Activated T-cell treated with anti-CD3 and anti-CD28 coated beads, Interleukin-2, amount 50 U/mL, for 24 hours (primary cell): Measurements from ENCODE around the gene PSMD13.

Experiments used
- DNase-seq: peaks from one replicate; pipeline ENCODE4 v3.0.0-alpha.2; 2020
- H3K27ac Mint-ChIP-seq: 2 replicates; pipeline ENCODE4 v1.8.0; 2020; ENCODE audit warnings: mild to moderate bottlenecking, mixed read lengths
- H3K27me3 Mint-ChIP-seq: 2 replicates; pipeline ENCODE4 v1.8.0; 2020; ENCODE audit warnings: mixed read lengths
- H3K36me3 Mint-ChIP-seq: 2 replicates; pipeline ENCODE4 v1.8.0; 2020; ENCODE audit warnings: low read depth, mixed read lengths
- H3K4me1 Mint-ChIP-seq: 2 replicates; pipeline ENCODE4 v1.8.0; 2020; ENCODE audit warnings: low read depth, mixed read lengths
- H3K4me3 Mint-ChIP-seq: 2 replicates; pipeline ENCODE4 v1.8.0; 2020; ENCODE audit warnings: mild to moderate bottlenecking, moderate library complexity, mixed read lengths
- H3K9me3 Mint-ChIP-seq: 2 replicates; pipeline ENCODE4 v1.8.0; 2020; ENCODE audit warnings: mixed read lengths

PSMD13 gene

DNA sequence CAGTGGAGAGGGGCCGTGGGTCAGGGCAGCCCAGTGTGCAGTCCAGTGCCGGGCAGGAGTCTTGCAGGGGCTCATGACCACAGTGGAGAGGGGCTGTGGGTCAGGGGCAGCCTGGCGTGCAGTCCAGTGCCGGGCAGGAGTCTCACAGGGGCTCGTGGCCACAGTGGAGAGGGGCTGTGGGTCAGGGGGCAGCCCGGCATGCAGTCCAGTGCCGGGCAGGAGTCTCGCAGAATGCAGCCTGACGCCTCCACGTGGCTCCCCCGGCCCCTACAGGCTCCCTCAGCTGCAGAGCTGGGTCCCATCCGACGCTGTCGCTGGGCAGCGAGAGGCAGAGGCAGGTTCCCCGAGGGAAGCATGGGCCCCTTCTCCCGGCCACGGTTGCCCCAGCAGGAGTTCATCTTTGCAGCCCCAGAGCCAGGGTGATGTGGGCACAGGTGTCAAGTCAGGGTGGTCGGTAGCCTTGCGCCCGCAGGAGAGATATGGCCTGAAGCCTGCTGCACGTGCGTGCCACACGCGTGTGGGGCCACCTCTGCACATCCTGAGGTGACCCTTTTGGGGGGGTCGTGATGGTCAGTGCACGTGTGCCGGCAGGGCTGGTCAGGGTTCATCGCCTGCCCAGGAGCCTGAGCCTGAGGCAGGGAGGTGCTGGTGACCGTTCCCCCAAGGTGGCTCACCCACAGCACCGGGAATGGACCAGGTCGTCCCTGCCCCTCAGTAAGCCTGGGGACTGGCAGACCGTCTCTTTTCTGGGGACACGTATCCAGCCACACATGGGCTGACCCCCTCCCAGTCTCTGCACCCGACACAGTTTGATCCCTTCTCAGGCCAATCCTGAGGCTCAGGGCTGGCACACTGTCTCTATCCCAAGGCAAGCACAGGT is 59.6 kb downstream of the PSMD13 start:
- Mint-ChIP-seq H3K4me1 (peaks cover 6% of the 10 kb centered on the region), H3K27me3 (no peaks in the 10 kb centered on the region), H3K4me3 (no peak overlapping the region), H3K9me3 (no peaks in the 10 kb centered on the region), H3K27ac (no peak overlapping the region), H3K36me3 (peaks cover 10% of the 10 kb centered on the region)
- peak; percentile 28 for DNase-seq

- Mint-ChIP-seq H3K4me3 (no peak overlapping the region), H3K4me1 (peaks cover 6% of the 10 kb centered on the region), H3K9me3 (no peaks in the 10 kb centered on the region), H3K36me3 (peaks cover 8% of the 10 kb centered on the region), H3K27ac (no peak overlapping the region), H3K27me3 (no peaks in the 10 kb centered on the region)
- peak; percentile 32 for DNase-seq
These were observed 60.3 kb downstream of the PSMD13 start for GRCh38 chr11:297051-297585.

DNA sequence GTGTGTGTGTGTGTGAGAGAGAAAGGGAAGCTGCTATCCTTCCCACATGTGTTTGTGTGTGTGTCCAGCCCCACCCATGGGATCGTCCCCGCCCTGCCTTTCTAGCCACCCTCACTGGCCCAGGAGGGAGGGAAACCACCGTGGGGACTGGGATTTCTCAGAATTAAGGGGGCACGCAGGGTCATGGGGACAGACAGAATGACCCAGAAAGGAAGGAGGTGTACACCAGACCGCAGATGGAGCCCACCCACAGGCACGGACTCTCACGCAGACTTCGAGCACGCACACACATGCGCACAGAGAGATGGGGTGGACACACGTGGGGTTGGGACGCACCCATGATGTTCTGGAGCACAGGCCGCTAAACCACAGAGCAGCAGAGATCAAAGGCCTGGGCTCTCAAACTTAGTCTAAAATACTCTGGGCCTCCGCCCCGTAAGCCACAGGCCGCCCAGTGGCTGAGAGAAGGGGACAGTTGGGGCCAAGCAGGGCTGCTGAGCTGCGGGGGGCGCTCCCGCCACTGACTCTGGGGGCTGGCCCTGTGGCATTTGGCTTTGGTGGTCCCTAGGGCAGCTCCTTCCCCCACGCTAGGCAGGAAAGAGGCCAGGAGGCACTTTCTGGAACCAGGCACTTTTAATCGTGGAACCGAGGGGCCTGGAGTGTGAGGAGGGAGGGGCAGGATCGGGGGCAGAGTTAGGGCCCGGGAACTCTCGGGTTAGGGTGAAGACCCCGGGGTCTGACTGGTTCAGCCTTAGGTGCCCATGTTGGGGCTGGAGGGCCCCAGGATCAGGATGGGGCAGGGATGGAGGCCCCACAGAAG is 61.0 kb downstream of the PSMD13 start:
- peaks cover 9% of the 10 kb centered on the region for H3K4me1 Mint-ChIP-seq
- H3K27ac Mint-ChIP-seq: no peak overlapping the region
- peak; percentile 42 for DNase-seq
- H3K4me3 Mint-ChIP-seq: no peak overlapping the region
- no peaks in the 10 kb centered on the region for H3K27me3 Mint-ChIP-seq
- H3K9me3 Mint-ChIP-seq: no peaks in the 10 kb centered on the region
- H3K36me3 Mint-ChIP-seq: peaks cover 8% of the 10 kb centered on the region

GRCh38 chr11:298406-299065 is 61.8 kb downstream of the PSMD13 start:
- Mint-ChIP-seq H3K27me3 (no peaks in the 10 kb centered on the region), H3K9me3 (no peaks in the 10 kb centered on the region), H3K36me3 (peaks cover 4% of the 10 kb centered on the region), H3K4me3 (no peak overlapping the region), H3K27ac (no peak overlapping the region), H3K4me1 (peaks cover 15% of the 10 kb centered on the region)
- peak; percentile 32 for DNase-seq

GRCh38 chr11:299081-299891 is 62.5 kb downstream of the PSMD13 start, which contains the start of gene IFITM5:
TSS of gene IFITM5 (minus strand) at chr11:299526. CDS start at chr11:299490, 36 bp downstream.
- no peak within 1 kb of the TSS for H3K27ac Mint-ChIP-seq
- DNase-seq: no peak
- no peaks in the 10 kb centered on the region for H3K27me3 Mint-ChIP-seq
- H3K9me3 Mint-ChIP-seq: no peaks in the 10 kb centered on the region
- peaks cover 3% of the 10 kb centered on the region for H3K36me3 Mint-ChIP-seq
- H3K4me3 Mint-ChIP-seq: no peak within 1 kb of the TSS
- H3K4me1 Mint-ChIP-seq: peaks cover 20% of the 10 kb centered on the region

DNA sequence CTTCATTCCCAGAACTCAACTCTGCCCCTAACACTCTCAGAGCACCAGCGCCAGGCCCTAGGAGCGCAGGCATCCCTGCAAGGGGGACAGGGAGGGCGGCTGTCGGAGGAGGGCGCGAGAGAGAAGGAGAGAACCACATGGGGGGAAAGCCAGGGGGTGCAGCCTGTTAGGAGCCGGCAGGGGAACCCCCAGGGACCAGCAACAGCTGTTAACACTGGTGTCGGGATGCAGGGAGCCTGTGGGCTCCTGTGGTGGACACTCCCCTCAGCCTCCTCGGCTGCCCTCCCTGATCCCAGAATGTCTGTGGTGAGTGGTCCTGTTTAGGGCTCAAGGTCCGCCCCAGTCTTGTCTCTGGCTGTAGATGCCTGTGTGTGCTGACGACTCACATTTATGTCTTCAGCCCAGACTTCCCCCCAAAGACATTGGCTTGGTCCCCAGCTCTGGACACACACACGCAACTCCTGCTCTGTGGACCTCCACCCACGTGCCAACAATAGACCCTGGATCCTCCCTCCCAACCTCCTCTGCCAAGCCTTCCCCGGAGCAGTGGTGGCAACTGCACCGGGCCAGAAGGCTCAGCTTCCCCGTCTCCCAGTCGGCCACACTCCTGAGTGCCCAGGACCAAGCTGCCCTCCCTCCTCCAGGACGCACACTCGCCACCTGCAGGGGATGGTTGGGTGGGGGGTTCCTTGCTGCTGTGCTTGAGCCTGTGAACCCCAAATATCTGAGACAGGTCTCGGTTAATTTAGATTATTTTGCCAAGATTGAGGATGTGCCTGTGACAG is 63.4 kb downstream of the PSMD13 start:
- H3K36me3 Mint-ChIP-seq: no peaks in the 10 kb centered on the region
- H3K4me1 Mint-ChIP-seq: peaks cover 25% of the 10 kb centered on the region
- H3K27ac Mint-ChIP-seq: no peak overlapping the region
- H3K4me3 Mint-ChIP-seq: no peak overlapping the region
- H3K9me3 Mint-ChIP-seq: no peaks in the 10 kb centered on the region
- no peaks in the 10 kb centered on the region for H3K27me3 Mint-ChIP-seq
- DNase-seq: no peak
